NCI-H2171 treated with DMSO at 0.1 percent for 48 hours (cell line): Measurements from ENCODE around the gene SMCO1.
"Not testable (repeated sequence)": the region's sequence is repeated elsewhere in the genome, so short reads cannot be mapped to it uniquely, and the experiment has no call there.

Experiments used
- DNase-seq: peaks from one replicate; lab custom pipeline; 2025; lab: John Stamatoyannopoulos, UW

SMCO1 gene

GRCh38 chr3:196514913-196515621, at the start of gene SMCO1:
SMCO1 (minus strand) TSS chr3:196515346; CDS start chr3:196515209, 137 bp downstream.
- no peak for DNase-seq

GRCh38 chr3:196563721-196564225, 48.6 kb upstream of the SMCO1 start:
- DNase-seq: no peak

GRCh38 chr3:196559826-196560225, 44.7 kb upstream of the SMCO1 start:
- no peak for DNase-seq

GRCh38 chr3:196558476-196558875, 43.3 kb upstream of the SMCO1 start:
- no peak for DNase-seq

GRCh38 chr3:196557236-196557635, 42.1 kb upstream of the SMCO1 start:
- no peak for DNase-seq

- DNase-seq: no peak
Measured at GRCh38 chr3:196555295-196555694, 40.1 kb upstream of the SMCO1 start.

- no peak for DNase-seq
Measured at GRCh38 chr3:196554205-196554604, 39.1 kb upstream of the SMCO1 start.

- no peak for DNase-seq
Measured at GRCh38 chr3:196553551-196553950, 38.4 kb upstream of the SMCO1 start.

GRCh38 chr3:196552253-196552652, 37.1 kb upstream of the SMCO1 start:
- no peak for DNase-seq

- DNase-seq: not testable (repeated sequence)
Measured at GRCh38 chr3:196550172-196550571, 35.0 kb upstream of the SMCO1 start.

GRCh38 chr3:196549312-196549711, 34.2 kb upstream of the SMCO1 start:
- DNase-seq: not testable (repeated sequence)

- no peak for DNase-seq
Measured at GRCh38 chr3:196547067-196547466, 31.9 kb upstream of the SMCO1 start.

- no peak for DNase-seq
Measured at GRCh38 chr3:196546537-196546936, 31.4 kb upstream of the SMCO1 start.

GRCh38 chr3:196544491-196544992, 29.4 kb upstream of the SMCO1 start:
- DNase-seq: no peak

GRCh38 chr3:196541684-196542445, 26.7 kb upstream of the SMCO1 start:
- DNase-seq: no peak

GRCh38 chr3:196537319-196537984, 22.3 kb upstream of the SMCO1 start:
- no peak for DNase-seq

- no peak for DNase-seq
Measured at GRCh38 chr3:196533260-196533681, 18.1 kb upstream of the SMCO1 start.

- no peak for DNase-seq
Measured at GRCh38 chr3:196531418-196531817, 16.3 kb upstream of the SMCO1 start.

- DNase-seq: peak; percentile 73
Measured at GRCh38 chr3:196528639-196529233, 13.6 kb upstream of the SMCO1 start.

GRCh38 chr3:196525141-196525540, 10.0 kb upstream of the SMCO1 start:
- DNase-seq: no peak

GRCh38 chr3:196524527-196524926, 9.4 kb upstream of the SMCO1 start:
- peak; percentile 22 for DNase-seq

GRCh38 chr3:196523841-196524240, 8.7 kb upstream of the SMCO1 start:
- no peak for DNase-seq
